Ascending aorta (tissue), 2 donors: ENCODE results near the gene SPRYD3. TPM values are rescaled to one million over a fixed set of nuclear protein-coding genes. Genes with fewer than 3 reads are reported as not detected.
A peak's percentile ranks its signal among the peaks of the same experiment; 100 is the strongest.

Source experiments
- DNase-seq, 2 donors: peaks; one replicate each; pipeline ENCODE4 v3.0.0-alpha.2; 2019; ENCODE audit warnings: low spot score in 2 of 2
- H3K27ac ChIP-seq, 2 donors: fragments of 200-600 bp; sonication (generic); one replicate each; pipeline ENCODE4 v1.5.1; 2016 to 2017; ENCODE audit warnings: mild to moderate bottlenecking in 1 of 2
- H3K27me3 ChIP-seq: fragments of 200-600 bp; sonication (generic); one replicate; pipeline ENCODE4 v1.5.1; 2017
- H3K36me3 ChIP-seq, 2 donors: fragments of 200-600 bp; sonication (generic); one replicate each; pipeline ENCODE4 v1.5.1; 2016
- H3K4me1 ChIP-seq, 2 donors: fragments of 200-600 bp; sonication (generic); one replicate each; pipeline ENCODE4 v1.5.1; 2016 to 2017; ENCODE audit warnings: mild to moderate bottlenecking in 1 of 2
- H3K4me3 ChIP-seq, 2 donors: fragments of 200-600 bp; sonication (generic); one replicate each; pipeline ENCODE4 v1.5.1; 2016 to 2017; ENCODE audit warnings: mild to moderate bottlenecking in 1 of 2
- H3K9me3 ChIP-seq, 2 donors: fragments of 200-600 bp; sonication (generic); one replicate each; pipeline ENCODE4 v1.5.1; 2016
- intact Hi-C: fragments of 100-400 bp; cut with DNase I; formaldehyde crosslinking; loops from one replicate; pipeline ENCODE4 v1.15.1; 2023
- total RNA-seq: library from RNA; depleted of rRNA; stranded (reverse); fragments of >200 nt; gene quantifications from one replicate; pipeline ENCODE4 v1.1.0, GENCODE V29; 2016
- TF ChIP-seq, protein P1 (sequence below), 3 experiments: fragments of 200-600 bp in 2 of 3; fragments of 450-650 bp in 1 of 3; sonication (generic) in 2 of 3; IDR thresholded peaks; one replicate each; pipeline ENCODE4 v1.5.1; 2016 to 2019; ENCODE audit warnings: antibody characterized with exemption in 3 of 3, mild to moderate bottlenecking in 1 of 3, moderate library complexity in 1 of 3

The SPRYD3 gene, protein sequence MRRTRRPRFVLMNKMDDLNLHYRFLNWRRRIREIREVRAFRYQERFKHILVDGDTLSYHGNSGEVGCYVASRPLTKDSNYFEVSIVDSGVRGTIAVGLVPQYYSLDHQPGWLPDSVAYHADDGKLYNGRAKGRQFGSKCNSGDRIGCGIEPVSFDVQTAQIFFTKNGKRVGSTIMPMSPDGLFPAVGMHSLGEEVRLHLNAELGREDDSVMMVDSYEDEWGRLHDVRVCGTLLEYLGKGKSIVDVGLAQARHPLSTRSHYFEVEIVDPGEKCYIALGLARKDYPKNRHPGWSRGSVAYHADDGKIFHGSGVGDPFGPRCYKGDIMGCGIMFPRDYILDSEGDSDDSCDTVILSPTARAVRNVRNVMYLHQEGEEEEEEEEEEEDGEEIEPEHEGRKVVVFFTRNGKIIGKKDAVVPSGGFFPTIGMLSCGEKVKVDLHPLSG
- 48.6 TPM for total RNA-seq

DNA sequence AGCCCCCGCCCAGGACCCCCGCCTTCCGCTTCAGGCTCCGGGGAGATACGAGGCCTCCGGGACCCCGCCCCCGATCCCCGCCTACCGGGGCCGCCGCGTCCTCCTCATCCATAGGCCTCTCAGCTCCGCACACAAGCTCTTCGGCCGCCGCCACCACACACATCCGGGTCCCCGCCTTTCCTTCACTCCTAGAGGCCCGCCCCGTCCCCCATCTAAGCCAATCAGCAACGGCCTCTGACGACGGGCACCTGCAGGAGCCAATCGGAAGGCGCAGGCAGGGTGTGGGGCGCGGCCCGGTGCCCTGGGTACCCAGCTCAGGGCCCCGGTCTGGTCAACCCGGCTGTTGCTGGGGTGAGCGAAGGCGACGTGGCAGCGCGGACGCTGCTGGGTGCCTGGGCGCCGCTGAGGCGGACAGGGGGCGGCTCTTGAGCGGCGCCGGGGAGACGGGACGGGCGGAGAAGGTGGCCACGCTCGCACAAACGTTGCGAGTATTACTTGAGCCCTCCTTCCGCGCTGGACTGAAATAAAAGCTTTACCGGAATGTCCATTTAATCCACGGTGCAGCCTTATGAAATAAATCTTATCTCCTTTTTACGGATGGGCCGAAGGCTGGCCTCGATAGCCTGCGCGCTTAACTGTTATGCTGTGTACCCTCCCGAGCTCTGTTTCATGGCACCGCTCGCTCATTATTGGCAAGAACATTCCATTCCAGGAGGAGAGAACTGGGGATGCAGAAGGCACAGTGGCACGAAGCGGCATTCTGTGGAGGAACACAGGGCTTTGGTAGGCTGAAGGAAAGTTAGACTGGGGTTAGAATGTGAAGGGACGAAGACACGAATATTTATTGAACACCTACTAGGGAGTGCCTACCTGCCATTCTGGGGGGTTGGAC lies at the start of gene SPRYD3:
SPRYD3 (minus strand) TSS at position 165 of the 892 bp plus-strand sequence; CDS start at position 108, 57 bp downstream.
- Histone ChIP-seq H3K27me3 (no peaks in the 10 kb centered on the region), H3K4me3 (peak within 1 kb of the TSS; percentile 58 to 70), H3K9me3 (no peaks in the 10 kb centered on the region), H3K36me3 (peaks cover 24 to 27% of the 10 kb centered on the region in 2 donors), H3K27ac (peak within 1 kb of the TSS; percentile 87 to 97), H3K4me1 (peaks cover 6 to 7% of the 10 kb centered on the region in 2 donors)
- intact Hi-C loops = loop anchor here (1.0 kb wide), 3 partner anchors 19 to 73 kb away; partner anchors contain the start of gene EIF4B
- TF ChIP-seq, protein P1, sequence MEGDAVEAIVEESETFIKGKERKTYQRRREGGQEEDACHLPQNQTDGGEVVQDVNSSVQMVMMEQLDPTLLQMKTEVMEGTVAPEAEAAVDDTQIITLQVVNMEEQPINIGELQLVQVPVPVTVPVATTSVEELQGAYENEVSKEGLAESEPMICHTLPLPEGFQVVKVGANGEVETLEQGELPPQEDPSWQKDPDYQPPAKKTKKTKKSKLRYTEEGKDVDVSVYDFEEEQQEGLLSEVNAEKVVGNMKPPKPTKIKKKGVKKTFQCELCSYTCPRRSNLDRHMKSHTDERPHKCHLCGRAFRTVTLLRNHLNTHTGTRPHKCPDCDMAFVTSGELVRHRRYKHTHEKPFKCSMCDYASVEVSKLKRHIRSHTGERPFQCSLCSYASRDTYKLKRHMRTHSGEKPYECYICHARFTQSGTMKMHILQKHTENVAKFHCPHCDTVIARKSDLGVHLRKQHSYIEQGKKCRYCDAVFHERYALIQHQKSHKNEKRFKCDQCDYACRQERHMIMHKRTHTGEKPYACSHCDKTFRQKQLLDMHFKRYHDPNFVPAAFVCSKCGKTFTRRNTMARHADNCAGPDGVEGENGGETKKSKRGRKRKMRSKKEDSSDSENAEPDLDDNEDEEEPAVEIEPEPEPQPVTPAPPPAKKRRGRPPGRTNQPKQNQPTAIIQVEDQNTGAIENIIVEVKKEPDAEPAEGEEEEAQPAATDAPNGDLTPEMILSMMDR (IDR thresholded peaks at IDR 0.05) = peak in 1 of 3 experiments; percentile 4
- peak; percentile 93 to 99 for DNase-seq

DNA sequence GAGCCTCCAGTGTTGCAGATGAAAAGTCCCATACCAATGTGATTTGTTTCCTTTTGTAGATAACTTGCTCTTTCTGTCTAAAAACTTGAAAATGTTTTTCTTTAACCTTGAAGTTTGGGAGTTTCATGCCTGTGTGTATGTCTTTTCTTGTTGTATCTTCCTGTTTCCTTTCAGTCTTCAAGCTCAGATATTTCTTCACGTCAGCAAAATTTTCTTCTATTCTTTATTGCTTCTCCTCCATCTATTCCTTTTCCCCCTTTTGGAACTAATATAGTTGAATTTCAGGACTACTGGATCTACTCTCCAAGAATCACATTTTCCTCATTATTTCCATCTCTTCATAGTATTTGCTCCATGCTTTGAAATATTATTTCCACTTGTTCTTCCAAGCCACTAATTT lies 48.0 kb upstream of the SPRYD3 start:
- Histone ChIP-seq H3K4me3 (no peak overlapping the region), H3K9me3 (no peaks in the 10 kb centered on the region), H3K36me3 (no peaks in the 10 kb centered on the region), H3K4me1 (no peaks in the 10 kb centered on the region), H3K27me3 (no peaks in the 10 kb centered on the region), H3K27ac (no peak overlapping the region)
- DNase-seq = no peak
- TF ChIP-seq, protein P1 (IDR thresholded peaks at IDR 0.05) = no peak
- intact Hi-C loops = no loop called here

DNA sequence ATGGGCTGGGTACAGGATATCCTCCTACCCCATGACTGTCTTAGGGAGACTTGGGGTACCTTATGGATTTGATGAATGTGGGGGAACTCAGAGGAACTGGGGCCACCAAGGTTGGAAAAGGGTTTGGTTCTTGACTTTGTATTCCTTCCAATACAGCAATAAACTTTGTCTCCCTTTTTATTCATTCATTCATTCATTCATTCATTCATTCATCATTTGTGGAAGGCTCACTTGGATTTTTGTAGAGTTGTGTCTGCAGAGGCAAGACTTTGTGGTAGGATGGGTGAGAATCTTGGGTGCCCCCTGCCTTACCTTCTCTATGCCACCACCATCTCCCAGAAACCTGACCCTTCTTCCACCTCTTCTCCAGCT lies 45.1 kb upstream of the SPRYD3 start:
- no peak overlapping the region for H3K4me3 ChIP-seq

DNA sequence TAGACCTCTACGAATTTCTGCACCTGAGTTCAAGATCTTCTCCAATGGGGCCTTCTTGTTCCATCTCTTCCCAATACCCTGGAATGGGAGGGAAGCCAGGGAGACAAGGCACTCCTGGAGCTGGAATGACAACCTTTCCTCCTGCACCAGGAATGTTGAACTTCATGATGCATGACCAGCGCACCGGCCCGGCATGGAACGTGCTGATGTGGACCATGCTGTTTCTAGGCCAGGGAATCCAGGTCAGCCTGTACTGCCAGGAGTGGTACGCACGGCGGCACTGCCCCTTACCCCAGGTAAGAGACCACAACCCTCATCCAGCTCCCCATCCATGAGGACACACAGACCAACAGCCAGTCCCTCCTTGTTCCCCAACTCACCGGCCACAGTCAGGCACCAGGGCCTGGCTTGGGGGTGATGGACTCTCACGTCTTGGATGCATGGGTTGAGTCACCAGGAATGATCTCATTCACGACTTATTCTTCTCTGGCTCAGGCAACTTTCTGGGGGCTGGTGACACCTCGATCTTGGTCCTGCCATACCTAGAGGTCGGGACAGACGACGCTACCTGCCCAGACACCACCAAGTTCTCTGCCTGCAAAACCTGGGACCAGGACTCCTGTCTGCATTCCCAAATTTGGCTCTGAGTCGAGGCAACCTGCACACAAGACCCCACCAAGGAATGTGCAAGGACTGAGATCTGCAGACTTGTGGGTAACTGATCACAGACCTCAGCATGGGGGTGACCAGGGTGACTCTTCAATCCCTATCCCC lies 44.6 kb upstream of the SPRYD3 start:
- Histone ChIP-seq H3K4me1 (no peaks in the 10 kb centered on the region), H3K36me3 (no peaks in the 10 kb centered on the region), H3K9me3 (no peaks in the 10 kb centered on the region), H3K27ac (no peak overlapping the region), H3K4me3 (no peak overlapping the region), H3K27me3 (no peaks in the 10 kb centered on the region)
- TF ChIP-seq, protein P1 (IDR thresholded peaks at IDR 0.05) = no peak
- intact Hi-C loops = no loop called here
- DNase-seq = no peak

More for the DNA sequence above, 45.1 kb upstream of the SPRYD3 start:
- Histone ChIP-seq H3K27ac (no peak overlapping the region), H3K27me3 (no peaks in the 10 kb centered on the region), H3K9me3 (no peaks in the 10 kb centered on the region), H3K4me1 (no peaks in the 10 kb centered on the region), H3K36me3 (no peaks in the 10 kb centered on the region)
- no peak for DNase-seq
- intact Hi-C loops = no loop called here
- TF ChIP-seq, protein P1 (IDR thresholded peaks at IDR 0.05) = no peak

DNA sequence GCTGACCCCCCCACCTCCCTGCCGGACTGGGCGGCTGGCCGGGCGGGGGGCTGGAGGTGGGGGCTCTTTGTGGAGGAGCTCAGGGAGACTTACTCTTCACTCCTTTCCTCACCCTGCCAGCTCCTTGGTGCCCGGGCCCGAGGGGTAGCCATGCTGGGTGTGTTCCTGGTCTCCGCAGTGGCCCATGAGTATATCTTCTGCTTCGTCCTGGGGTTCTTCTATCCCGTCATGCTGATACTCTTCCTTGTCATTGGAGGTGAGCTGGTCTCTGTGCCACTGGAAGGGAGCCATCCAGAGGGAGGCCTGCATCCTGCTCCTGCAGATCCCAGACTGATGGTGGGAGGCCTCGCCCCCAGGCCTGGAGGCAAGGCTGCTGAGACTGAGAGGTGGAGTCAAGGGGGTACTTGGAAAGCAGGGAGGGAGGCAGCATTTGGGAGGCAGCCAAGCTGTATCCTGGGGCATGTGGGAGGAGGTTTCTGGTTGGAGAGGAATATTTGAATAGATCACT lies 43.8 kb upstream of the SPRYD3 start:
- H3K4me1 ChIP-seq = no peaks in the 10 kb centered on the region
- no peak overlapping the region for H3K27ac ChIP-seq
- no peaks in the 10 kb centered on the region for H3K36me3 ChIP-seq
- no peaks in the 10 kb centered on the region for H3K27me3 ChIP-seq
- intact Hi-C loops = no loop called here
- no peaks in the 10 kb centered on the region for H3K9me3 ChIP-seq
- no peak for DNase-seq
- H3K4me3 ChIP-seq = no peak overlapping the region
- TF ChIP-seq, protein P1 (IDR thresholded peaks at IDR 0.05) = no peak
